Caco-2 (cell line): ENCODE results near the gene GRID1. TPM values are rescaled to one million over a fixed set of nuclear protein-coding genes. Genes with fewer than 3 reads are reported as not detected.

Experiments used
- BruUV-seq: library from RNA; stranded (reverse); fragments of 400-500 nt; replicated peaks from 2 replicates; lab custom pipeline; 2021; lab: Mats Ljungman, UMichigan
- CTCF ChIA-PET: fragments of 300-600 bp; sonication (Branson Sonifier 250); formaldehyde crosslinking; loops from one replicate; lab custom pipeline; 2022; ENCODE audit warnings: antibody characterized with exemption; lab: Charles Lee
- POLR2A ChIA-PET: fragments of 300-600 bp; sonication (Branson Sonifier 250); formaldehyde crosslinking; loops from one replicate; lab custom pipeline; 2022; ENCODE audit warnings: antibody characterized with exemption; lab: Charles Lee
- DNase-seq, 2 experiments: peaks; one replicate each; pipeline versions ENCODE4 v3.0.0 to v3.0.0-alpha.2; 2020 to 2022
- H3K27me3 ChIP-seq: replicated peaks from 2 replicates; pipeline ENCODE4 v1.6.0; 2011; ENCODE audit warnings: low read length; ENCODE audit not compliant: control insufficient read depth, insufficient read depth
- H3K36me3 ChIP-seq: 2 replicates; pipeline ENCODE4 v1.5.1; 2011; ENCODE audit warnings: low read length; ENCODE audit not compliant: control insufficient read depth, insufficient read depth
- H3K4me1 ChIP-seq: fragments of 250-450 bp; sonication (Bioruptor Pico); 2 replicates; pipeline ENCODE4 v1.5.1; 2020; ENCODE audit warnings: mild to moderate bottlenecking
- H3K4me3 ChIP-seq: 2 replicates; pipeline ENCODE4 v1.5.1; 2011; ENCODE audit warnings: low read depth, mild to moderate bottlenecking, control low read depth, low read length
- H3K9me3 ChIP-seq: fragments of 250-450 bp; sonication (Bioruptor Pico); 2 replicates; pipeline ENCODE4 v1.5.1; 2020; ENCODE audit warnings: mild to moderate bottlenecking, moderate library complexity
- H3K27ac Mint-ChIP-seq: one replicate; pipeline ENCODE4 v1.8.0; 2022; ENCODE audit warnings: mixed read lengths; ENCODE audit not compliant: unreplicated experiment
- H3K27me3 Mint-ChIP-seq: one replicate; pipeline ENCODE4 v1.8.0; 2022; ENCODE audit warnings: mixed read lengths; ENCODE audit not compliant: insufficient read depth, unreplicated experiment
- H3K36me3 Mint-ChIP-seq: one replicate; pipeline ENCODE4 v1.8.0; 2022; ENCODE audit warnings: mild to moderate bottlenecking, mixed read lengths; ENCODE audit not compliant: insufficient read depth, unreplicated experiment
- H3K4me1 Mint-ChIP-seq: one replicate; pipeline ENCODE4 v1.8.0; 2022; ENCODE audit warnings: low read depth, mixed read lengths; ENCODE audit not compliant: unreplicated experiment
- H3K4me3 Mint-ChIP-seq: one replicate; pipeline ENCODE4 v1.8.0; 2022; ENCODE audit warnings: mild to moderate bottlenecking, moderate library complexity, mixed read lengths; ENCODE audit not compliant: unreplicated experiment
- H3K9me3 Mint-ChIP-seq: one replicate; pipeline ENCODE4 v1.8.0; 2022; ENCODE audit warnings: mixed read lengths; ENCODE audit not compliant: unreplicated experiment
- CTCF ChIP-seq, 2 experiments: fragments of 200-600 bp in 1 of 2; IDR thresholded peaks; 1 replicate in 1 of 2; 2 replicates in 1 of 2; pipeline versions ENCODE4 v1.5.1 to v1.8.0; 2011 to 2022; ENCODE audit warnings: antibody characterized with exemption in 1 of 2, control low read depth in 1 of 2, inconsistent platforms in 1 of 2, low read depth in 1 of 2, low read length in 1 of 2, mild to moderate bottlenecking in 1 of 2, moderate library complexity in 1 of 2; ENCODE audit not compliant: insufficient read depth in 1 of 2, severe bottlenecking in 1 of 2, unreplicated experiment in 1 of 2
- intact Hi-C: fragments of 100-400 bp; cut with micrococcal nuclease; formaldehyde crosslinking; loops from one replicate; pipeline ENCODE4 v1.10.0; 2022; ENCODE audit not compliant: unreplicated experiment
- total RNA-seq: library from RNA; stranded (reverse); gene quantifications from 2 replicates; pipeline ENCODE4 v1.2.3, GENCODE V29; 2022

Gene GRID1
- total RNA-seq, 1 experiment from 2014 or later: 8.0 TPM

GRCh38 chr10:85735997-85736396, 630.6 kb downstream of the GRID1 start:
- Histone ChIP-seq H3K4me3 (no peak overlapping the region), H3K27me3 (no peaks in the 10 kb centered on the region), H3K36me3 (no peaks in the 10 kb centered on the region), H3K9me3 (no peaks in the 10 kb centered on the region), H3K4me1 (no peaks in the 10 kb centered on the region)
- Mint-ChIP-seq H3K36me3 (no peaks in the 10 kb centered on the region), H3K27ac (no peak overlapping the region), H3K9me3 (no peaks in the 10 kb centered on the region), H3K27me3 (peaks cover 3% of the 10 kb centered on the region), H3K4me1 (no peaks in the 10 kb centered on the region), H3K4me3 (no peak overlapping the region)
- ChIA-PET POLR2A (no interaction called here), CTCF (no interaction called here)
- intact Hi-C loops: no loop called here
- no peak for DNase-seq
- no peak for TF ChIP-seq CTCF (IDR thresholded peaks at IDR 0.05; ENCODE audit: insufficient read depth in 1 of 2, low read depth in 1 of 2, low read length in 1 of 2, severe bottlenecking in 1 of 2, unreplicated experiment in 1 of 2)
- no TSS peak for BruUV-seq

GRCh38 chr10:85734791-85735190, 631.8 kb downstream of the GRID1 start:
- Mint-ChIP-seq H3K27ac (no peak overlapping the region), H3K27me3 (peaks cover 3% of the 10 kb centered on the region), H3K9me3 (no peaks in the 10 kb centered on the region), H3K4me1 (no peaks in the 10 kb centered on the region), H3K36me3 (no peaks in the 10 kb centered on the region), H3K4me3 (no peak overlapping the region)
- H3K4me1 ChIP-seq: no peaks in the 10 kb centered on the region
- TF ChIP-seq CTCF (IDR thresholded peaks at IDR 0.05; ENCODE audit: insufficient read depth in 1 of 2, low read depth in 1 of 2, low read length in 1 of 2, severe bottlenecking in 1 of 2, unreplicated experiment in 1 of 2): no peak
- ChIA-PET CTCF (no interaction called here), POLR2A (no interaction called here)
- no peaks in the 10 kb centered on the region for H3K27me3 ChIP-seq
- no peaks in the 10 kb centered on the region for H3K36me3 ChIP-seq
- DNase-seq: no peak
- H3K4me3 ChIP-seq: no peak overlapping the region
- BruUV-seq: no TSS peak
- intact Hi-C loops: no loop called here
- H3K9me3 ChIP-seq: no peaks in the 10 kb centered on the region

- no peak overlapping the region for H3K4me3 Mint-ChIP-seq
- H3K4me1 ChIP-seq: no peaks in the 10 kb centered on the region
- no peaks in the 10 kb centered on the region for H3K36me3 Mint-ChIP-seq
- no peak overlapping the region for H3K4me3 ChIP-seq
- no peaks in the 10 kb centered on the region for H3K27me3 ChIP-seq
- intact Hi-C loops: no loop called here
- H3K9me3 Mint-ChIP-seq: peaks cover 15% of the 10 kb centered on the region
- POLR2A ChIA-PET: no interaction called here
- no peak for TF ChIP-seq CTCF (IDR thresholded peaks at IDR 0.05; ENCODE audit: insufficient read depth in 1 of 2, low read depth in 1 of 2, low read length in 1 of 2, severe bottlenecking in 1 of 2, unreplicated experiment in 1 of 2)
- H3K36me3 ChIP-seq: no peaks in the 10 kb centered on the region
- H3K4me1 Mint-ChIP-seq: no peaks in the 10 kb centered on the region
- peaks cover 2% of the 10 kb centered on the region for H3K27me3 Mint-ChIP-seq
- DNase-seq: no peak
- H3K27ac Mint-ChIP-seq: no peak overlapping the region
- no TSS peak for BruUV-seq
- CTCF ChIA-PET: no interaction called here
- no peaks in the 10 kb centered on the region for H3K9me3 ChIP-seq
Measured at GRCh38 chr10:85724215-85724614, 642.4 kb downstream of the GRID1 start.
